Neutrophil (primary cell): ENCODE data around the gene DNASE1L3.

Source experiments
- H3K27ac ChIP-seq: fragments of 200-600 bp; sonication (generic); 2 replicates; pipeline ENCODE4 v1.5.1; 2016; ENCODE audit warnings: mild to moderate bottlenecking, moderate library complexity
- H3K27me3 ChIP-seq: fragments of 200-600 bp; sonication (generic); 2 replicates; pipeline ENCODE4 v1.6.0; 2016; ENCODE audit warnings: mild to moderate bottlenecking
- H3K36me3 ChIP-seq: fragments of 200-600 bp; sonication (generic); 2 replicates; pipeline ENCODE4 v1.5.1; 2017
- H3K4me1 ChIP-seq, 2 experiments: fragments of 200-600 bp in 1 of 2; sonication (generic) in 1 of 2; 1 replicate in 1 of 2; 2 replicates in 1 of 2; pipeline versions ENCODE4 v1.5.1 to v1.6.1; 2013 to 2016; ENCODE audit warnings: low read depth in 1 of 2, low read length in 1 of 2, mild to moderate bottlenecking in 1 of 2, moderate library complexity in 1 of 2; ENCODE audit not compliant: control insufficient read depth in 1 of 2, insufficient read depth in 1 of 2
- H3K4me3 ChIP-seq, 2 experiments: fragments of 200-600 bp in 1 of 2; sonication (generic) in 1 of 2; 1 replicate in 1 of 2; 2 replicates in 1 of 2; pipeline ENCODE4 v1.5.1; 2013 to 2016; ENCODE audit warnings: low read depth in 1 of 2, low read length in 1 of 2, mild to moderate bottlenecking in 1 of 2, moderate library complexity in 1 of 2
- H3K9me3 ChIP-seq: fragments of 200-600 bp; sonication (generic); 2 replicates; pipeline ENCODE4 v1.5.1; 2016
- TF ChIP-seq, protein P1 (sequence below): fragments of 200-600 bp; sonication (generic); IDR thresholded peaks from 2 replicates; pipeline ENCODE4 v1.5.1; 2016; ENCODE audit warnings: antibody characterized with exemption

Gene DNASE1L3

DNA sequence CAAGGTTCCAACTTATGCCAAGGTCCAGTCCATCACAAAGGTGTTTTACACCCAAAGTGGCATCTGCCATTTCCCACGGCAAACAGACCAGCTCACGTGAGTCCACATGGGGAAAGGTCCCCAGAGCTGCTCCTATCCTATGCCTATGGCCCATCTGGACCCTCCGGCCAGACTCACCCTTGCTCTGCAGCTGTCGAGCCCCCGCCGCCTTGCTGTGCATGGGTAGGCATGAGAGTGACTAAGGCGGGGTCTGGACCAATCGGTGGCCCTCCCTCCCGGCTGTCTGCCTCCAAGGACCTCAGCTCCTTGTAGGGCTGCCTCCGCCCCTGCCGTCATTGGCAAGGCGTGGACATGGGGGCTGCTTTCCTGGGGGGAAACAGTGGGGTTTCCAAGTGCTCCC is 26.9 kb downstream of the DNASE1L3 start:
- Histone ChIP-seq H3K4me1 (no peaks in the 10 kb centered on the region), H3K36me3 (no peaks in the 10 kb centered on the region), H3K9me3 (no peaks in the 10 kb centered on the region), H3K27me3 (peaks cover 1% of the 10 kb centered on the region), H3K27ac (no peak overlapping the region), H3K4me3 (no peak overlapping the region)
- TF ChIP-seq, protein P1, sequence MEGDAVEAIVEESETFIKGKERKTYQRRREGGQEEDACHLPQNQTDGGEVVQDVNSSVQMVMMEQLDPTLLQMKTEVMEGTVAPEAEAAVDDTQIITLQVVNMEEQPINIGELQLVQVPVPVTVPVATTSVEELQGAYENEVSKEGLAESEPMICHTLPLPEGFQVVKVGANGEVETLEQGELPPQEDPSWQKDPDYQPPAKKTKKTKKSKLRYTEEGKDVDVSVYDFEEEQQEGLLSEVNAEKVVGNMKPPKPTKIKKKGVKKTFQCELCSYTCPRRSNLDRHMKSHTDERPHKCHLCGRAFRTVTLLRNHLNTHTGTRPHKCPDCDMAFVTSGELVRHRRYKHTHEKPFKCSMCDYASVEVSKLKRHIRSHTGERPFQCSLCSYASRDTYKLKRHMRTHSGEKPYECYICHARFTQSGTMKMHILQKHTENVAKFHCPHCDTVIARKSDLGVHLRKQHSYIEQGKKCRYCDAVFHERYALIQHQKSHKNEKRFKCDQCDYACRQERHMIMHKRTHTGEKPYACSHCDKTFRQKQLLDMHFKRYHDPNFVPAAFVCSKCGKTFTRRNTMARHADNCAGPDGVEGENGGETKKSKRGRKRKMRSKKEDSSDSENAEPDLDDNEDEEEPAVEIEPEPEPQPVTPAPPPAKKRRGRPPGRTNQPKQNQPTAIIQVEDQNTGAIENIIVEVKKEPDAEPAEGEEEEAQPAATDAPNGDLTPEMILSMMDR = no peak

DNA sequence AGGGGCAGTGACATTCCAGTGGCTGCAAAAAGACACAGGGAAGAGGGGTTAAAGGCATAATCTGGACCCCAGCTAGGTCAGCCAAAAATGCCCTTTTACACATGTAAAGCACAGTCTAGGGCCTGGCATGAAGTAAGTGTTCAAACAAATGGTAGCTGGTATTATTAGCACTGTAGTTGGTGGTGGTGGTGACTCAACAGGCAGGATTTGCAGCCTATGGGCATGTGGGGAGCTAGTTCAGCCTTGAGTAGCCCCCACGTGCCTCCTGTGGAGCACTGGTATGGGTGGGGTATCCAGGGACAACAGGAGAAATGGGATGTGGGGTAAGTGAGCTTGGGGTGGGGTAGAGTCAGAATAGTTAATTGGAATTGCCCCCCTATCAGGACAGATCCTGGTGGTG is 27.6 kb downstream of the DNASE1L3 start:
- Histone ChIP-seq H3K27me3 (peaks cover 8% of the 10 kb centered on the region), H3K4me3 (no peak overlapping the region)

DNA sequence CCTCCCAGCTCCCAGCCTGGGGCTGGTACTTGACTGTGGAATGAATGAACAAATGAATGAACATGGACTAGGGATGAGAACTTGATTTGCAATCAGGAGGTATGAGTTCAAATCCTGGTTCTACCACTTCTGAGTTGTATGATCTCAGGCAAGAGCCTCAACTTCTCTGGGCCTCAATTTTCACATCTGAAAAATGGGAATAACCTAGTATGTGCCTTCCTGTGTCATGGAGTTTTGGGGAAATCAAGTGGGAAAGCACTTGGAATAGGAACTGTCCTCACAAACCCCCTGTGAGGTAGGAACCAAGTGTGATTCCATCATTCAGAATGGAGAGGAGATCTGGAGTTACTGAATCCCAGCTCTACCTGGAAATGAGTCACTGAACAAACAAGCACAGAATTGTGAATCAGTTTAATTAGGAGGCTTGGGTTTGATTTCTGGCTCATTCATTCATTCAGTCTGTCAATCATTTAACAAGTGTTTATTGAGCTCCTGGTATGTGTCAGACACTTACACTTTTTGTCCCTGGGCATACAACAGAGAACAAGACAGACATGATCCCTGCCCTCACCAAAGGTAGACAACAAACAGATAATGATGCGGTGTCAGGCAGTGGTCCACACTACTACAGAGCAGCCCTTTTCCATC is 29.7 kb downstream of the DNASE1L3 start:
- Histone ChIP-seq H3K4me3 (no peak overlapping the region), H3K9me3 (no peaks in the 10 kb centered on the region), H3K27me3 (peaks cover 17% of the 10 kb centered on the region), H3K27ac (peak overlapping the region; percentile 63), H3K4me1 (peaks cover 8 to 9% of the 10 kb centered on the region in 2 experiments), H3K36me3 (no peaks in the 10 kb centered on the region)
- TF ChIP-seq, protein P1 = no peak

More for the DNA sequence above, 27.6 kb downstream of the DNASE1L3 start:
- Histone ChIP-seq H3K27ac (no peak overlapping the region), H3K9me3 (no peaks in the 10 kb centered on the region), H3K4me1 (peaks cover under 1% of the 10 kb centered on the region in 2 experiments), H3K36me3 (no peaks in the 10 kb centered on the region)
- TF ChIP-seq, protein P1 = no peak

DNA sequence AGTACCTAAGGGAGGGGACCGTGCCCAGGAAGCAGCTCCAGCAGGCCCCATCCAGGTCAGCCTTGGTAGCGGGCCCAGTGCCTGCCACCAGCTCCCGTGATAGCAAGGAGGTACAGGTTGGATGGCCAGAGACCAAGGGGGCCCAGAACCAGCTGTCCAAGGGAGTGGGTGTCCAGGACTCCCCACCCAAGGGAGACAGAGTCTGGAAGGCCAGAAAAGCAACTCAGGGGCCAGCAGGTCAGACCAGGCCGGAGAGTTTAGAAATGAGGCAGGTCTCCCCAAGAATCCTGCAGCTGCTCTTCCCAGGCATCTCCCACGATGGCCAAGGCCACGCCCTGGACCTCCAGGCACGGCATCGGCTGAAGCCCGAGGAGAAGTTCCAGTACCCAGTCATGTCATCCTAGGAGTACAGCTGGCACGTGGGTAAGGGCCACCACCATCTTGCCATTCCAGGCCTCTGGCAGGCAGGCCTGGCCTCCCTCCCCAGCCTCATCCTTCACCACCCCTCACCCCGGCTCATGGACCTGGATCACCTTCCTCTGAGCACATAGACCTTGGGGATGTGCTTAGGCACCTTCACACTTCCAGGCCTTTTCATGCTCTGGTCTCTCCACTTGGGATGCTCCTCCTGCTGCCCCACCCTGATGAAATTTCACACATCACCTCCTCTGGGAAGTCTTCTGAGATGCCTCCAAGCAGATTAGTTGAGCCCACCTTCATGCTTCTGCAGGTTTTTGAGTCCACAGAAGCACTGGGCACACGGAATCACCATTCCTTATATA is 30.5 kb downstream of the DNASE1L3 start:
- Histone ChIP-seq H3K4me3 (no peak overlapping the region), H3K9me3 (no peaks in the 10 kb centered on the region), H3K27me3 (peaks cover 23% of the 10 kb centered on the region), H3K27ac (no peak overlapping the region), H3K4me1 (peaks cover 8 to 9% of the 10 kb centered on the region in 2 experiments), H3K36me3 (no peaks in the 10 kb centered on the region)
- TF ChIP-seq, protein P1 = no peak

DNA sequence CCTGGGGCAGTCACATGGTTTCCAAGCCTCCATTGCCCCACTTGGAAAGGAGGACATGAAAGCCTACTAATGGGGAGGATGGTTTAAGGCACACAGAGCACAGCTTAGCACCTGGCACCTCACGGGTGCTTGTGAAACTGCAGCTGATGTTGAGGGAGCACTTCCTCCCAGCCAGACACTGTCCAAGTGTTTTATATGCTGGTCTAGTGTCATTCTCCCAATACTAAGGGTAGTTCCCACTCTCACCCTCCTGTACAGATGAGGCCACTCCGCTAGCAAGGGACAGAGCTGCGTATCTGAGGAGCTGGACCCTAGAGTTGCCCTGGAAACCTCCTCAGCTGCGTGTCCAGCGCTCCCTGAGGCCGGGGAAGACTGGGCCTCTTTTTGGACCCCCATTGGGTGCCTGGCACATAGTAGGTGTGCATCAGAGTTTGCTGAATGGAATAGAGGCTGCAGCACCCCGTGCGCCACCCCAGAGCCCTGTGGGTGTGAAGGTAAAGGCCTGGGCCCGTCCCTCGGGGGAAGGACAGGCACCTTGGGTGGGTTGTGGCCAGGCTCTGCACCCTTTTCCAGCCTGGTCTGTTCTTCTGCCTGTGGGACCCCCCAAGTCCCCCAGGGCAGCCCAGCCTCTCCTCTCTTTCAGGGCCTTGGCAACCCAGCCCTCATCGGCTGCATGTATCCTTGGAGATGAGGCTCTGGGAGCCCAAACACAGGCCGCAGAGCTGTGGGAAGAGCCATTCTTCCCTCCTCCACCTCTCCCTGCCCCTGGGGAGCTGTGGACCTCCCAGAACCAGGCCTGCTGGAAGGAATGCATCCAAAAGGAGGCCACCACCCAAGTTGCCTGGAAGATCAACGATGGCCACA is 31.3 kb downstream of the DNASE1L3 start:
- no peak overlapping the region for H3K4me3 ChIP-seq
- no peaks in the 10 kb centered on the region for H3K9me3 ChIP-seq
- no peaks in the 10 kb centered on the region for H3K36me3 ChIP-seq
- H3K27ac ChIP-seq = no peak overlapping the region
- H3K27me3 ChIP-seq = peaks cover 23% of the 10 kb centered on the region
- H3K4me1 ChIP-seq = peaks cover 8 to 9% of the 10 kb centered on the region in 2 experiments
- TF ChIP-seq, protein P1 = no peak
